ENCODE measurements around the gene EP400. TPM values are rescaled to one million over a fixed set of nuclear protein-coding genes. Genes with fewer than 3 reads are reported as not detected.

The EP400 gene
- total and polyA plus RNA-seq, 2 of the 4 experiments (the other 2 are of a cell fraction) = 4.3 to 11.4 TPM

GRCh38 chr12:131915823-131916222 is 33.9 kb upstream of the EP400 start:
- Histone ChIP-seq H3K79me1 (ENCODE audit: low read depth in 1 of 2, low read length in 2 of 2) (0 out of 4 replicates have a peak, but pooled peaks cover 0 to 10% of the 10 kb centered on the region in 2 experiments), H3K14ac (replicated peaks; ENCODE audit: low read depth, low read length) (no peak overlapping the region), H3K56ac (ENCODE audit: extremely low read depth, insufficient read depth, low read length) (no peak overlapping the region), H4K91ac (ENCODE audit: insufficient read depth, low read depth, low read length) (no peak overlapping the region), H3K4me3 (ENCODE audit: insufficient read depth, low read depth, low read length) (no peak overlapping the region), H3K4me1 (ENCODE audit: control insufficient read depth, insufficient read depth, low read length) (peaks cover 9% of the 10 kb centered on the region), H2BK120ac (ENCODE audit: low read depth, low read length) (no peak overlapping the region), H2BK15ac (ENCODE audit: low read depth, low read length) (no peak overlapping the region), H3K27me3 (ENCODE audit: control insufficient read depth, insufficient read depth, low read length) (no peaks in the 10 kb centered on the region), H3K9ac (ENCODE audit: low read depth, low read length) (no peak overlapping the region), H2AFZ (replicated peaks; ENCODE audit: low read length, poor library complexity) (no peak overlapping the region), H2BK20ac (ENCODE audit: low read depth, low read length) (no peak overlapping the region), H2AK9ac (replicated peaks; ENCODE audit: low read depth, low read length, poor library complexity) (no peak overlapping the region), H4K5ac (ENCODE audit: low read depth, low read length) (no peak overlapping the region), H4K8ac (ENCODE audit: low read depth in 2 of 2, low read length in 2 of 2) (no peak overlapping the region), H3K9me3 (ENCODE audit: control insufficient read depth, insufficient read depth, low read length) (no peaks in the 10 kb centered on the region), H3K23ac (ENCODE audit: low read depth, low read length) (no peak overlapping the region), H3K18ac (ENCODE audit: low read depth, low read length) (no peak overlapping the region), H3K4ac (ENCODE audit: low read depth, low read length) (no peak overlapping the region), H3K4me2 (ENCODE audit: low read depth, low read length) (no peak overlapping the region), H3K27ac (ENCODE audit: insufficient read depth, low read length) (no peak overlapping the region), H2AK5ac (ENCODE audit: low read depth, low read length) (no peak overlapping the region), H4K20me1 (ENCODE audit: insufficient read depth, low read length) (peaks cover 14% of the 10 kb centered on the region; the same call in 1 of the 2 replicates), H3K9me1 (ENCODE audit: insufficient read depth, low read length) (no peaks in the 10 kb centered on the region), H2BK5ac (ENCODE audit: low read depth, low read length, poor library complexity, severe bottlenecking) (no peak overlapping the region), H3K36me3 (ENCODE audit: control insufficient read depth, insufficient read depth, low read length) (peaks cover 72% of the 10 kb centered on the region)
- BruUV-seq (replicated peaks) = no TSS peak
- TF ChIP-seq, protein P1, sequence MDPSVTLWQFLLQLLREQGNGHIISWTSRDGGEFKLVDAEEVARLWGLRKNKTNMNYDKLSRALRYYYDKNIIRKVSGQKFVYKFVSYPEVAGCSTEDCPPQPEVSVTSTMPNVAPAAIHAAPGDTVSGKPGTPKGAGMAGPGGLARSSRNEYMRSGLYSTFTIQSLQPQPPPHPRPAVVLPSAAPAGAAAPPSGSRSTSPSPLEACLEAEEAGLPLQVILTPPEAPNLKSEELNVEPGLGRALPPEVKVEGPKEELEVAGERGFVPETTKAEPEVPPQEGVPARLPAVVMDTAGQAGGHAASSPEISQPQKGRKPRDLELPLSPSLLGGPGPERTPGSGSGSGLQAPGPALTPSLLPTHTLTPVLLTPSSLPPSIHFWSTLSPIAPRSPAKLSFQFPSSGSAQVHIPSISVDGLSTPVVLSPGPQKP (IDR thresholded peaks at IDR 0.05; ENCODE audit: borderline replicate concordance, low read depth, low read length) = no peak
- TF ChIP-seq CTCF (conservative IDR thresholded peaks at IDR 0.05; ENCODE audit: low read depth, low read length) (no peak), RCOR1 (IDR thresholded peaks at IDR 0.05; ENCODE audit: insufficient replicate concordance, low read length) (no peak), POLR2A (IDR thresholded peaks at IDR 0.05; ENCODE audit: low read depth, low read length) (no peak), CHD1 (IDR thresholded peaks at IDR 0.05; ENCODE audit: low read depth, low read length) (no peak), SMC3 (IDR thresholded peaks at IDR 0.05; ENCODE audit: low read depth, low read length) (no peak), BHLHE40 (IDR thresholded peaks at IDR 0.05; ENCODE audit: low read depth, low read length) (no peak), MAZ (IDR thresholded peaks at IDR 0.05; ENCODE audit: borderline replicate concordance, low read depth, low read length) (no peak), RFX5 (IDR thresholded peaks at IDR 0.05; ENCODE audit: low read depth, low read length) (no peak), MXI1 (IDR thresholded peaks at IDR 0.05; ENCODE audit: borderline replicate concordance, low read depth, low read length) (no peak), MAFK (IDR thresholded peaks at IDR 0.05; ENCODE audit: low read depth, low read length) (no peak), NFE2L2 (IDR thresholded peaks at IDR 0.05; ENCODE audit: low read depth, low read length) (no peak), CEBPB (IDR thresholded peaks at IDR 0.05; ENCODE audit: low read depth, low read length) (no peak), RAD21 (IDR thresholded peaks at IDR 0.05; ENCODE audit: low read length) (no peak), FOS (IDR thresholded peaks at IDR 0.05; ENCODE audit: low read depth, low read length) (no peak)
- TF ChIP-seq, protein P2, sequence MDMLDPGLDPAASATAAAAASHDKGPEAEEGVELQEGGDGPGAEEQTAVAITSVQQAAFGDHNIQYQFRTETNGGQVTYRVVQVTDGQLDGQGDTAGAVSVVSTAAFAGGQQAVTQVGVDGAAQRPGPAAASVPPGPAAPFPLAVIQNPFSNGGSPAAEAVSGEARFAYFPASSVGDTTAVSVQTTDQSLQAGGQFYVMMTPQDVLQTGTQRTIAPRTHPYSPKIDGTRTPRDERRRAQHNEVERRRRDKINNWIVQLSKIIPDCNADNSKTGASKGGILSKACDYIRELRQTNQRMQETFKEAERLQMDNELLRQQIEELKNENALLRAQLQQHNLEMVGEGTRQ (IDR thresholded peaks at IDR 0.05; ENCODE audit: low read depth, low read length) = no peak
- DNase-seq (no peak), ATAC-seq (ENCODE audit: low read depth) (no peak)
- dilution Hi-C loops (cut with HindIII; ENCODE audit: low sequenced_read_pairs, unreplicated experiment) = no loop called here
- WGBS, 2 experiments (ENCODE audit: extremely low coverage in 2 of 2, insufficient read length in 1 of 2) = 92% methylated on average over 13 of the region's 21 CpGs; no CpG with 5 or more reads in 1 of the 2 experiments
- CTCF ChIA-PET = no interaction called here
- intact Hi-C loops (cut with micrococcal nuclease) = no loop called here
- in situ Hi-C loops (cut with MboI; ENCODE audit: low sequenced_read_pairs) = no loop called here
- POLR2A ChIA-PET (ENCODE audit: unreplicated experiment) = no interaction called here
